ENCODE data around the gene SERPINH1. TPM values are rescaled to one million over a fixed set of nuclear protein-coding genes. Genes with fewer than 3 reads are reported as not detected.

Gene SERPINH1
- total RNA-seq, 3 donors from 2014 or later (not counting 1 experiment from before 2014, with no cell fraction given): 5.4 to 8.8 (median 7.2) TPM

DNA sequence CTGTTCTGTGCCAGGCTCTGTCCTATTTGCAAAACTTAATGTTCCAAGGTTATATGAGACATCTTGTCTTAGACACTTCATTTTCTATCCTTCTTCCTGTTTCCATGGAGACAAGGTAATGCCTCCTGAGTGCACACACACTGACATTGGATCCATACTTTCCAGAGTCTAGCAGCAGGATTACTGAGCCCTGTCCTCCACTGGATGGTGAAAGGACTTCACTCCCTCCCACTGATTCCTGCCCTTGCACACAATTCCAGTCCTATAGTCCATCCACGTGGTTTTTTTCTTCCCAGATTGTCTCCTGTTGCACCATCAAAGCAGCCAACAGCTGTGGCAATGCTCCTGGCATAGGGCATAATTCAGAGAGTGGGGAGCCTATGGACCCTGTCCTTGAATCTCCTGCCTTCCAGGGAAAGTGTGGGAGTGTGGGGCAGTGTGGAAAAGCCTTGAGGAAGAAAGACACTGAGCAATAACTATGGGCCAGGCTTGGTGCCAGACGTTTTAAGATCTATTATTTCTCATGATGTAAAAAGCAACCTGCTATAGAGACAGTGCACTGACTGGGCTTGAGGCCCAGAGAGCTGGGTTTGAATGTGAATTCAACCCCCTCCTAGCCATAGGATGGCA lies 31.3 kb downstream of the SERPINH1 start:
- H3K4me3 ChIP-seq (ENCODE audit: low read length): no peak overlapping the region
- ATAC-seq: no peak
- H3K36me3 ChIP-seq (ENCODE audit: control insufficient read depth, insufficient read depth, low read length): no peaks in the 10 kb centered on the region
- Mint-ChIP-seq H3K27me3 (ENCODE audit: low read depth in 2 of 2) (peaks cover 0 to 7% of the 10 kb centered on the region in 2 donors), H3K4me1 (peaks cover 14 to 22% of the 10 kb centered on the region in 2 donors), H3K9me3 (no peaks in the 10 kb centered on the region), H3K36me3 (no peaks in the 10 kb centered on the region), H3K27ac (peak overlapping the region in 1 of 2 donors; percentile 30), H3K4me3 (no peak overlapping the region)
- 82% methylated on average over 2 of the region's 2 CpGs for WGBS (ENCODE audit: insufficient coverage)
- H3K27ac ChIP-seq (ENCODE audit: low read length): no peak overlapping the region
- no peaks in the 10 kb centered on the region for H3K27me3 ChIP-seq (ENCODE audit: control insufficient read depth, insufficient read depth, low read length)
- no peaks in the 10 kb centered on the region for H3K9me3 ChIP-seq (ENCODE audit: control insufficient read depth, insufficient read depth, low read length)
- intact Hi-C loops (cut with micrococcal nuclease): no loop called here
- TF ChIP-seq CTCF (IDR thresholded peaks at IDR 0.05): no peak
- H3K4me1 ChIP-seq (ENCODE audit: control insufficient read depth, insufficient read depth, low read length): peaks cover 10% of the 10 kb centered on the region
- DNase-seq: no peak

DNA sequence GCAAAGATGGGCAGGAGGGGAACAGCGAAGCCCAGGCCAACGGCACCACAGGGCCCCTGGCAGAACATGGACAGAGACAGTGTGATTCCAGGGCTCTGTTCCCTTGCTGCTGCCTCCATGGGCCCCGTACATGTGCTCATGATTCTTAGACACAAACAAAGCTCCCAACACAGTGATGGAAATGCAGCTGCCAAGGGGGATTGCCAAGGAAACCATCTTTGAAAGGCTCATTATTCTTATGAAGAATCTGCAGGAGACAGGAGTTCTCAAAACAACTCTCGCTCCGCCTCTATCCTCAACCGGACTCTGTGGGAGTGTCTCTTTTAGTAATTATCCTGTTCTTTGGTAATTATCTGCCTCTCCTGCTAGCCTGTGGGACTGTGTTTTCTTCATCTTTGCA lies 32.2 kb downstream of the SERPINH1 start:
- Mint-ChIP-seq H3K36me3 (no peaks in the 10 kb centered on the region), H3K4me3 (no peak overlapping the region), H3K27ac (no peak overlapping the region), H3K4me1 (peaks cover 14 to 22% of the 10 kb centered on the region in 2 donors), H3K27me3 (ENCODE audit: low read depth in 2 of 2) (peaks cover 4 to 14% of the 10 kb centered on the region in 2 donors), H3K9me3 (no peaks in the 10 kb centered on the region)
- H3K27ac ChIP-seq (ENCODE audit: low read length): no peak overlapping the region
- no peaks in the 10 kb centered on the region for H3K36me3 ChIP-seq (ENCODE audit: control insufficient read depth, insufficient read depth, low read length)
- no peaks in the 10 kb centered on the region for H3K27me3 ChIP-seq (ENCODE audit: control insufficient read depth, insufficient read depth, low read length)
- peaks cover 10% of the 10 kb centered on the region for H3K4me1 ChIP-seq (ENCODE audit: control insufficient read depth, insufficient read depth, low read length)
- TF ChIP-seq CTCF (IDR thresholded peaks at IDR 0.05): no peak
- ATAC-seq (no peak), DNase-seq (no peak)
- H3K4me3 ChIP-seq (ENCODE audit: low read length): no peak overlapping the region
- H3K9me3 ChIP-seq (ENCODE audit: control insufficient read depth, insufficient read depth, low read length): no peaks in the 10 kb centered on the region
- intact Hi-C loops (cut with micrococcal nuclease): no loop called here
- 92% methylated on average over 6 of the region's 6 CpGs for WGBS (ENCODE audit: insufficient coverage)

DNA sequence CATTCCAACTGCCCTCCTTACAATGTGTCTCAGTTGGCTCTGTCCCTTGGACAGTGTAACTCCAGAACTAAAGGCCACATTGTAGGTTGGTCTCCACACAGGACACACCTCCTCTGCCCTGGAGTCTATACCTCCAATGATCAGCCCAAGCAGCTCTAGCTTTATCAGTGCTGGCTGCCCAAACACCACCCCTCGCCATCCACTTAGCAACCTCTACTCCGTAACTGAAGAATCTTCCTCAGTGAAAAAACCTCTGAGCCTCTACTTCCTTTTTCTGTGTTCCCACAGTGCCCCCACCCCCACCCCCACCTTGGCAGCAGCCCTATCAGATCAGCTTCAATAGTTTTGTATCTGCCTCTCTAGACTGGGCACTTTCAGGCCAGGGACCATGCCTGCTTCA lies 33.4 kb downstream of the SERPINH1 start:
- Histone ChIP-seq H3K27ac (ENCODE audit: low read length) (no peak overlapping the region), H3K4me1 (ENCODE audit: control insufficient read depth, insufficient read depth, low read length) (peaks cover 10% of the 10 kb centered on the region), H3K9me3 (ENCODE audit: control insufficient read depth, insufficient read depth, low read length) (no peaks in the 10 kb centered on the region), H3K27me3 (ENCODE audit: control insufficient read depth, insufficient read depth, low read length) (no peaks in the 10 kb centered on the region), H3K36me3 (ENCODE audit: control insufficient read depth, insufficient read depth, low read length) (no peaks in the 10 kb centered on the region), H3K4me3 (ENCODE audit: low read length) (no peak overlapping the region)
- H3K4me3 Mint-ChIP-seq: no peak overlapping the region
- TF ChIP-seq CTCF (IDR thresholded peaks at IDR 0.05): no peak
- no peaks in the 10 kb centered on the region for H3K36me3 Mint-ChIP-seq
- intact Hi-C loops (cut with micrococcal nuclease): no loop called here
- peaks cover 14 to 22% of the 10 kb centered on the region in 2 donors for H3K4me1 Mint-ChIP-seq
- 49% methylated on average over 2 of the region's 2 CpGs for WGBS (ENCODE audit: insufficient coverage)
- DNase-seq (no peak), ATAC-seq (no peak)
- peaks cover 4 to 14% of the 10 kb centered on the region in 2 donors for H3K27me3 Mint-ChIP-seq (ENCODE audit: low read depth in 2 of 2)
- H3K9me3 Mint-ChIP-seq: no peaks in the 10 kb centered on the region
- H3K27ac Mint-ChIP-seq: no peak overlapping the region

GRCh38 chr11:75596914-75597313 lies 34.9 kb downstream of the SERPINH1 start:
- no peaks in the 10 kb centered on the region for H3K36me3 ChIP-seq (ENCODE audit: control insufficient read depth, insufficient read depth, low read length)
- peaks cover 4 to 14% of the 10 kb centered on the region in 2 donors for H3K27me3 Mint-ChIP-seq (ENCODE audit: low read depth in 2 of 2)
- H3K9me3 ChIP-seq (ENCODE audit: control insufficient read depth, insufficient read depth, low read length): no peaks in the 10 kb centered on the region
- peaks cover 13 to 21% of the 10 kb centered on the region in 2 donors for H3K4me1 Mint-ChIP-seq
- H3K4me3 ChIP-seq (ENCODE audit: low read length): no peak overlapping the region
- H3K27ac Mint-ChIP-seq: no peak overlapping the region
- H3K27ac ChIP-seq (ENCODE audit: low read length): no peak overlapping the region
- no peaks in the 10 kb centered on the region for H3K27me3 ChIP-seq (ENCODE audit: control insufficient read depth, insufficient read depth, low read length)
- no peaks in the 10 kb centered on the region for H3K36me3 Mint-ChIP-seq
- no peak overlapping the region for H3K4me3 Mint-ChIP-seq
- WGBS (ENCODE audit: insufficient coverage): 90% methylated on average over 3 of the region's 4 CpGs
- H3K9me3 Mint-ChIP-seq: no peaks in the 10 kb centered on the region
- H3K4me1 ChIP-seq (ENCODE audit: control insufficient read depth, insufficient read depth, low read length): peaks cover 10% of the 10 kb centered on the region
- DNase-seq: no peak
- ATAC-seq: no peak
- TF ChIP-seq CTCF (IDR thresholded peaks at IDR 0.05): no peak
- intact Hi-C loops (cut with micrococcal nuclease): no loop called here

All from natural killer cell (primary cell).